SU-DHL-6 (cell line): Measurements from ENCODE around the gene REXO4.

Source experiments
- H2AFZ ChIP-seq: fragments of 200-600 bp; sonication (generic); 2 replicates; pipeline ENCODE4 v1.6.1; 2014; ENCODE audit warnings: low read depth, mild to moderate bottlenecking, moderate library complexity, mixed read lengths, antibody characterized with exemption, low read length; ENCODE audit not compliant: severe bottlenecking
- H3F3A ChIP-seq: fragments of 200-600 bp; shearing (Covaris generic); 2 replicates; pipeline ENCODE4 v1.6.0; 2016; ENCODE audit warnings: antibody characterized with exemption, mild to moderate bottlenecking; ENCODE audit not compliant: insufficient read depth
- H3K27ac ChIP-seq: fragments of 200-600 bp; sonication (generic); 2 replicates; pipeline ENCODE4 v1.5.1; 2016; ENCODE audit warnings: low read depth, mild to moderate bottlenecking, low read length, moderate library complexity, mixed read lengths
- H3K27me3 ChIP-seq: fragments of 200-600 bp; sonication (generic), shearing (Covaris generic); 2 replicates; pipeline ENCODE4 v1.6.0; 2014; ENCODE audit warnings: mild to moderate bottlenecking, low read length
- H3K36me3 ChIP-seq: fragments of 200-600 bp; sonication (generic); 2 replicates; pipeline ENCODE4 v1.6.1; 2014; ENCODE audit warnings: mild to moderate bottlenecking, low read length, mixed read lengths
- H3K4me2 ChIP-seq: fragments of 300-600, 200-600 bp; shearing (Covaris generic), sonication (generic); 2 replicates; pipeline ENCODE4 v1.6.0; 2014; ENCODE audit warnings: low read length, low read depth, mild to moderate bottlenecking; ENCODE audit not compliant: poor library complexity, severe bottlenecking
- H3K4me3 ChIP-seq: fragments of 200-600 bp; sonication (generic); 2 replicates; pipeline ENCODE4 v1.5.1; 2014; ENCODE audit warnings: antibody characterized with exemption, low read length, mild to moderate bottlenecking, mixed read lengths; ENCODE audit not compliant: insufficient read depth, poor library complexity, severe bottlenecking
- H3K79me2 ChIP-seq: fragments of 200-600 bp; sonication (generic); 2 replicates; pipeline ENCODE4 v1.6.1; 2014; ENCODE audit warnings: mild to moderate bottlenecking, low read length, moderate library complexity; ENCODE audit not compliant: insufficient read depth
- H3K9ac ChIP-seq: fragments of 200-600 bp; sonication (generic); 2 replicates; pipeline ENCODE4 v1.7.0; 2014; ENCODE audit warnings: mild to moderate bottlenecking, low read length
- H3K9me2 ChIP-seq: fragments of 200-600 bp; sonication (generic); replicated peaks from 2 replicates; pipeline ENCODE4 v1.6.1; 2014; ENCODE audit warnings: low read length; ENCODE audit not compliant: insufficient read depth
- H3K9me3 ChIP-seq: fragments of 200-600 bp; sonication (generic); 2 replicates; pipeline ENCODE4 v1.6.1; 2014; ENCODE audit warnings: low read length, mixed read lengths; ENCODE audit not compliant: insufficient read depth
- H4K20me1 ChIP-seq: fragments of 200-600 bp; sonication (generic); 2 replicates; pipeline ENCODE4 v1.6.1; 2014; ENCODE audit warnings: low read depth, mild to moderate bottlenecking, antibody characterized with exemption, low read length, moderate library complexity, mixed read lengths
- CTCF ChIP-seq: fragments of 200-600 bp; sonication (generic); IDR thresholded peaks from one replicate; pipeline ENCODE4 v1.5.1; 2017; ENCODE audit warnings: antibody characterized with exemption, mild to moderate bottlenecking, low read length, moderate library complexity; ENCODE audit not compliant: insufficient read depth, poor library complexity, severe bottlenecking
- EZH2phosphoT487 ChIP-seq: fragments of 200-600 bp; sonication (generic), shearing (Covaris generic); conservative IDR thresholded peaks from 2 replicates; pipeline ENCODE4 v1.6.1; 2018; ENCODE audit warnings: mild to moderate bottlenecking, antibody characterized with exemption, low read length, moderate library complexity, mixed read lengths

Gene REXO4

DNA sequence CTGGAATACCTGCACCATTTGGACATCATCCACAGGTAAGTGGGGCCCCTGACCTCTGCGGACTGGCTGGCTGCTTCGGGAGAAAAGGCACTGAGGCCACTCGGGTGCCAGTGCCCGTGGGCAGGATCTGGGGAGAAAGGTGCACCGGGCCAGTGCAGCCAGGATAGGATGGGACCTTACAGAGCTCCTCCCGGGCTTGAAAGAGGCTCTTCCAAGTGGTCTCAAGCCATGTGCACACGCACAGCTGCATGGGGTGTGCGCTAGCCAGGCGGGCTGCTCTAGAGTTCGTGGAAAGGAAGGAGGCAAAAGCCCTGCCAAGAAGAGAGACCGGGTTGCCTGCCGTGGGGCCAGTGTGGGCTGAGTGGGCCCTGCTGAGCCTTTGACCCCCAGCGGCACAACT lies 28.2 kb downstream of the REXO4 start:
- no peak overlapping the region for H3K9ac ChIP-seq
- no peaks in the 10 kb centered on the region for H4K20me1 ChIP-seq
- no peak overlapping the region for H2AFZ ChIP-seq
- H3K36me3 ChIP-seq, result no peaks in the 10 kb centered on the region
- no peaks in the 10 kb centered on the region for H3K9me3 ChIP-seq
- TF ChIP-seq EZH2phosphoT487 (no peak), CTCF (no peak)
- no peaks in the 10 kb centered on the region for H3K9me2 ChIP-seq
- no peak overlapping the region for H3K27ac ChIP-seq
- H3F3A ChIP-seq, result no peaks in the 10 kb centered on the region
- no peaks in the 10 kb centered on the region for H3K79me2 ChIP-seq
- H3K27me3 ChIP-seq, result no peaks in the 10 kb centered on the region
- H3K4me2 ChIP-seq, result no peak overlapping the region
- H3K4me3 ChIP-seq, result no peak overlapping the region

DNA sequence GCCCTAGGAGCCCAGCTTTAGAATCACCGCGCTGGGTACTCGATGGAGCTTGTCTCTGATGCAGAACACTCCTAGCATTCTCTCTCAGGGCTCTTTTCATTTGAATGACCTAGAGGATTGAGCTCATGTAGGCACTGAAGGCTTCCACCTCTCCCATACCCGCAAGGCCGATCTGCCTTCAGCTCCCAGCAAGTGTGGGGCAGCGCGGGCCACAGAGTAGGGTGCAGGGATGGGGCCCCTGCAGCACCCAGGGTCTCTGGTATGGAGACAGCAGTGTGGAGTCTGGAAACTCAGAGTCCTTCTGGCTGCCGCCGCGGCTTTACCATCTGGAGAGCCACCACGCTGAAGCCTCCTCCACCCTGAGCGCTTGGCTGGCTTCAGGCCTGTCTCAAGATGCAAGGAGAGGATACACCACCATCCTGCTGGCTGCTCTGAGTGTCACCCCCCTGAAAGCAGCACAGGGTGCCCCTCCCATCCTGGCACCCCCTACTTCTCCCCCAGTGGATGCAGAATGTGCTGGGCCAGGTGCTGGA lies 28.7 kb downstream of the REXO4 start:
- no peaks in the 10 kb centered on the region for H3F3A ChIP-seq
- H3K27me3 ChIP-seq, result no peaks in the 10 kb centered on the region
- no peak overlapping the region for H3K4me3 ChIP-seq
- H3K79me2 ChIP-seq, result no peaks in the 10 kb centered on the region
- no peak overlapping the region for H3K27ac ChIP-seq
- H3K9me3 ChIP-seq, result no peaks in the 10 kb centered on the region
- no peak overlapping the region for H2AFZ ChIP-seq
- no peak overlapping the region for H3K4me2 ChIP-seq
- no peak overlapping the region for H3K9ac ChIP-seq
- no peaks in the 10 kb centered on the region for H4K20me1 ChIP-seq
- no peaks in the 10 kb centered on the region for H3K36me3 ChIP-seq
- H3K9me2 ChIP-seq, result no peaks in the 10 kb centered on the region
- TF ChIP-seq EZH2phosphoT487 (no peak), CTCF (no peak)

GRCh38 chr9:133387680-133388079 lies 30.1 kb downstream of the REXO4 start:
- Histone ChIP-seq H2AFZ (no peak overlapping the region), H3K9ac (no peak overlapping the region), H3F3A (no peaks in the 10 kb centered on the region), H3K36me3 (no peaks in the 10 kb centered on the region), H3K4me3 (no peak overlapping the region), H3K27ac (no peak overlapping the region), H4K20me1 (no peaks in the 10 kb centered on the region), H3K9me3 (no peaks in the 10 kb centered on the region; the same call in 1 of the 2 replicates), H3K79me2 (no peaks in the 10 kb centered on the region), H3K9me2 (no peaks in the 10 kb centered on the region), H3K4me2 (no peak overlapping the region), H3K27me3 (no peaks in the 10 kb centered on the region)
- TF ChIP-seq EZH2phosphoT487 (no peak), CTCF (no peak)
